Measurements from ENCODE around the gene GRIK4.

Gene GRIK4

GRCh38 chr11:120823159-120823558 is 311.6 kb downstream of the GRIK4 start:
- no peak overlapping the region for H3K4me3 ChIP-seq (ENCODE audit: severe bottlenecking)
- DNase-seq (ENCODE audit: low spot score) (no peak), ATAC-seq (ENCODE audit: low read depth) (no peak)
- TF ChIP-seq, protein P1, sequence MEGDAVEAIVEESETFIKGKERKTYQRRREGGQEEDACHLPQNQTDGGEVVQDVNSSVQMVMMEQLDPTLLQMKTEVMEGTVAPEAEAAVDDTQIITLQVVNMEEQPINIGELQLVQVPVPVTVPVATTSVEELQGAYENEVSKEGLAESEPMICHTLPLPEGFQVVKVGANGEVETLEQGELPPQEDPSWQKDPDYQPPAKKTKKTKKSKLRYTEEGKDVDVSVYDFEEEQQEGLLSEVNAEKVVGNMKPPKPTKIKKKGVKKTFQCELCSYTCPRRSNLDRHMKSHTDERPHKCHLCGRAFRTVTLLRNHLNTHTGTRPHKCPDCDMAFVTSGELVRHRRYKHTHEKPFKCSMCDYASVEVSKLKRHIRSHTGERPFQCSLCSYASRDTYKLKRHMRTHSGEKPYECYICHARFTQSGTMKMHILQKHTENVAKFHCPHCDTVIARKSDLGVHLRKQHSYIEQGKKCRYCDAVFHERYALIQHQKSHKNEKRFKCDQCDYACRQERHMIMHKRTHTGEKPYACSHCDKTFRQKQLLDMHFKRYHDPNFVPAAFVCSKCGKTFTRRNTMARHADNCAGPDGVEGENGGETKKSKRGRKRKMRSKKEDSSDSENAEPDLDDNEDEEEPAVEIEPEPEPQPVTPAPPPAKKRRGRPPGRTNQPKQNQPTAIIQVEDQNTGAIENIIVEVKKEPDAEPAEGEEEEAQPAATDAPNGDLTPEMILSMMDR (IDR thresholded peaks at IDR 0.05; ENCODE audit: poor library complexity, severe bottlenecking) = no peak
- H3K27me3 ChIP-seq (ENCODE audit: insufficient read depth, poor library complexity, severe bottlenecking) = no peaks in the 10 kb centered on the region
- no peak overlapping the region for H3K27ac ChIP-seq (ENCODE audit: poor library complexity, severe bottlenecking)
- no peaks in the 10 kb centered on the region for H3K36me3 ChIP-seq (ENCODE audit: low read depth)
- no peaks in the 10 kb centered on the region for H3K9me3 ChIP-seq (ENCODE audit: severe bottlenecking)
- no peaks in the 10 kb centered on the region for H3K4me1 ChIP-seq (ENCODE audit: insufficient read depth, poor library complexity, severe bottlenecking)

GRCh38 chr11:120824242-120824641 is 312.7 kb downstream of the GRIK4 start:
- Histone ChIP-seq H3K4me3 (ENCODE audit: severe bottlenecking) (no peak overlapping the region), H3K9me3 (ENCODE audit: severe bottlenecking) (no peaks in the 10 kb centered on the region), H3K27me3 (ENCODE audit: insufficient read depth, poor library complexity, severe bottlenecking) (no peaks in the 10 kb centered on the region), H3K4me1 (ENCODE audit: insufficient read depth, poor library complexity, severe bottlenecking) (no peaks in the 10 kb centered on the region), H3K27ac (ENCODE audit: poor library complexity, severe bottlenecking) (no peak overlapping the region), H3K36me3 (ENCODE audit: low read depth) (no peaks in the 10 kb centered on the region)
- TF ChIP-seq, protein P1 (IDR thresholded peaks at IDR 0.05; ENCODE audit: poor library complexity, severe bottlenecking) = no peak
- ATAC-seq (ENCODE audit: low read depth) (no peak), DNase-seq (ENCODE audit: low spot score) (no peak)

GRCh38 chr11:120827198-120827597 is 315.6 kb downstream of the GRIK4 start:
- ATAC-seq (ENCODE audit: low read depth) = no peak
- Histone ChIP-seq H3K4me3 (ENCODE audit: severe bottlenecking) (no peak overlapping the region), H3K27me3 (ENCODE audit: insufficient read depth, poor library complexity, severe bottlenecking) (no peaks in the 10 kb centered on the region)

GRCh38 chr11:120827820-120828219 is 316.3 kb downstream of the GRIK4 start:
- no peak overlapping the region for H3K4me3 ChIP-seq (ENCODE audit: severe bottlenecking)
- H3K27me3 ChIP-seq (ENCODE audit: insufficient read depth, poor library complexity, severe bottlenecking) = no peaks in the 10 kb centered on the region
- TF ChIP-seq, protein P1 (IDR thresholded peaks at IDR 0.05; ENCODE audit: poor library complexity, severe bottlenecking) = no peak
- no peaks in the 10 kb centered on the region for H3K4me1 ChIP-seq (ENCODE audit: insufficient read depth, poor library complexity, severe bottlenecking)
- H3K27ac ChIP-seq (ENCODE audit: poor library complexity, severe bottlenecking) = no peak overlapping the region
- no peak for DNase-seq (ENCODE audit: low spot score)
- no peak for ATAC-seq (ENCODE audit: low read depth)
- no peaks in the 10 kb centered on the region for H3K36me3 ChIP-seq (ENCODE audit: low read depth)
- H3K9me3 ChIP-seq (ENCODE audit: severe bottlenecking) = no peaks in the 10 kb centered on the region

More at GRCh38 chr11:120827198-120827597, 315.6 kb downstream of the GRIK4 start:
- Histone ChIP-seq H3K4me1 (ENCODE audit: insufficient read depth, poor library complexity, severe bottlenecking) (no peaks in the 10 kb centered on the region), H3K36me3 (ENCODE audit: low read depth) (no peaks in the 10 kb centered on the region), H3K27ac (ENCODE audit: poor library complexity, severe bottlenecking) (no peak overlapping the region), H3K9me3 (ENCODE audit: severe bottlenecking) (no peaks in the 10 kb centered on the region)
- TF ChIP-seq, protein P1 (IDR thresholded peaks at IDR 0.05; ENCODE audit: poor library complexity, severe bottlenecking) = no peak
- DNase-seq (ENCODE audit: low spot score) = no peak

DNA sequence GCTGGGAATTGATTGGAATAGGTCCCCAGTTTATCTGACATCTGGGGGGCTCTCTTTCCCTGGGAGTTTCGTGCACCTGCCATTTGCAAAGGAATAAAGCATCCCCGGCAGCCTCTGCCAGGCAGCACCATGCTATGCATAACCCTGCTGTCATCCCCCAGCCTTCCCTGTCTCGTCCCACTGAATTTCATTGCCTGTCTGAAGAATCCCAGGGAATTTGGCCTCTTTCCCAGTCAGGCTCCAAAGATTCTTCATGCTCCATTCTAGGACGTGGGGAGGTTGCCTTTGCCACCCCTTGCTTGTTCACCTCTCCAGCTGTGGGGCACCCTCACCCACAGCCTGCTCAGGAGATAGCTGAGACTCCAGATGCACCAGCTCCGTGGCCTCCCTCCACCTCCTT is 317.3 kb downstream of the GRIK4 start:
- no peak overlapping the region for H3K4me3 ChIP-seq (ENCODE audit: severe bottlenecking)
- H3K36me3 ChIP-seq (ENCODE audit: low read depth) = no peaks in the 10 kb centered on the region
- H3K27ac ChIP-seq (ENCODE audit: poor library complexity, severe bottlenecking) = no peak overlapping the region
- H3K4me1 ChIP-seq (ENCODE audit: insufficient read depth, poor library complexity, severe bottlenecking) = no peaks in the 10 kb centered on the region
- H3K9me3 ChIP-seq (ENCODE audit: severe bottlenecking) = no peaks in the 10 kb centered on the region
- DNase-seq (ENCODE audit: low spot score) (no peak), ATAC-seq (ENCODE audit: low read depth) (no peak)
- H3K27me3 ChIP-seq (ENCODE audit: insufficient read depth, poor library complexity, severe bottlenecking) = no peaks in the 10 kb centered on the region
- TF ChIP-seq, protein P1 (IDR thresholded peaks at IDR 0.05; ENCODE audit: poor library complexity, severe bottlenecking) = no peak

Data from RWPE2 (cell line).